NCI-H446 treated with DMSO at 0.1 percent for 48 hours (cell line): ENCODE data around the gene FOXF2.

Experiments used
- DNase-seq: peaks from one replicate; lab custom pipeline; 2025; lab: John Stamatoyannopoulos, UW

Gene FOXF2

GRCh38 chr6:1378065-1379016 lies 11.0 kb upstream of the FOXF2 start:
- no peak for DNase-seq

- no peak for DNase-seq
These were observed 10.2 kb upstream of the FOXF2 start for GRCh38 chr6:1379017-1379787.

- no peak for DNase-seq
These were observed 9.6 kb upstream of the FOXF2 start for GRCh38 chr6:1379788-1380147.

- DNase-seq = no peak
These were observed 8.6 kb upstream of the FOXF2 start for GRCh38 chr6:1380625-1381427.

- no peak for DNase-seq
These were observed 7.7 kb upstream of the FOXF2 start for GRCh38 chr6:1381481-1382330.

GRCh38 chr6:1382331-1382882 lies 7.0 kb upstream of the FOXF2 start:
- no peak for DNase-seq

GRCh38 chr6:1382883-1383728 lies 6.3 kb upstream of the FOXF2 start:
- no peak for DNase-seq

- DNase-seq = no peak
These were observed 5.4 kb upstream of the FOXF2 start for GRCh38 chr6:1383729-1384548.

GRCh38 chr6:1384549-1385128 lies 4.7 kb upstream of the FOXF2 start:
- DNase-seq = no peak

- no peak for DNase-seq
These were observed 4.0 kb upstream of the FOXF2 start for GRCh38 chr6:1385129-1386037.

GRCh38 chr6:1386038-1386709 lies 3.2 kb upstream of the FOXF2 start:
- DNase-seq = no peak

- DNase-seq = no peak
These were observed 1.9 kb upstream of the FOXF2 start for GRCh38 chr6:1387538-1387875.

GRCh38 chr6:1387876-1388629 lies 1.3 kb upstream of the FOXF2 start:
- DNase-seq = no peak

- DNase-seq = no peak
These were observed 577 bp upstream of the FOXF2 start for GRCh38 chr6:1388630-1389368.

GRCh38 chr6:1390133-1390945 lies 963 bp downstream of the FOXF2 start:
- no peak for DNase-seq
